A549 treated with RU486 at 1 μM for 4 hours (cell line): ENCODE data around the gene PRRC2A. TPM values are rescaled to one million over a fixed set of nuclear protein-coding genes. Genes with fewer than 3 reads are reported as not detected.

Source experiments
- total RNA-seq: library from RNA; stranded (reverse); fragments of 200-300 nt; extraction: Qiagen RNA extraction; gene quantifications from 5 replicates; pipeline ENCODE4 v1.2.3, GENCODE V29; 2022; ENCODE audit warnings: low read depth

The PRRC2A gene
- 64.9 to 89.6 TPM (median 85.2 TPM) in 5 replicates for total RNA-seq

DNA sequence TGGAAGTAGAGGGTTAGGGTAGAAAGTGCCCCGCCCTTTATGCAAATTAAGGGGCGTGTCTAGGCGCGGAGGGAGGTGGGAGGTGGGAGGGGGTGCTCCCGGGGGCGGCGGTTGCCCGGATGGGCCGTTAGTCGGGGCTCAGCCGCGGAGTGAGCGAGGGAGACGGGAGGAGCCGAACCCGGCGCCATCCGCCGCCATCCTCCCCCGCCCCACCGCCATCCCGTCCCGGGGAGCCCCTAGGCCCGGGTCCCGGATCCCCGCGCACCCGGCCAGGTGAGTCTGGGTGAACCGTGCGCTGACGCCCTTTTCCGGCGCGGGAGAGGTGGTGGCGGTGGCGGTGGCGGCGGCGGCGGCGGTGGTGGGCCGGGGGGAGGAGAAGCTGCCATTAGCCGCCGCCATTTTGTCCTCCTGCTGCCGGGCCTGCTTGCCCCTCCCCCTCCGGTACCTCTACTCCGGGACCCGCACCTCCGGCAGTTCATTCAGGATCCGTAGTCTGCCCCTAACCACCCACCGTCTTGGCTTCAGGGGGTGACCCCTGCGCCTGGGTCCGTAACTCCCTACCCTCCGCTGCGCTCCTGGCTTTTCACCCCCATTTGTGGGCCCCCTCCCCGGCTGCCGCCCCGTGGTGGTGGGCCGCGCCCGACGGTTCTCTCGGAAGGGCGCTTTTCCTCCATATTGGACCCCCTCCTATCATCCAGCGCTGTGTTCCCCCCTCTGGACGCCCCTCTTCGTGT, at the start of gene PRRC2A:
Gene PRRC2A (plus strand): TSS at position 130 of the 734 bp plus-strand sequence. CDS start 2,075 bp downstream, outside the sequence.

DNA sequence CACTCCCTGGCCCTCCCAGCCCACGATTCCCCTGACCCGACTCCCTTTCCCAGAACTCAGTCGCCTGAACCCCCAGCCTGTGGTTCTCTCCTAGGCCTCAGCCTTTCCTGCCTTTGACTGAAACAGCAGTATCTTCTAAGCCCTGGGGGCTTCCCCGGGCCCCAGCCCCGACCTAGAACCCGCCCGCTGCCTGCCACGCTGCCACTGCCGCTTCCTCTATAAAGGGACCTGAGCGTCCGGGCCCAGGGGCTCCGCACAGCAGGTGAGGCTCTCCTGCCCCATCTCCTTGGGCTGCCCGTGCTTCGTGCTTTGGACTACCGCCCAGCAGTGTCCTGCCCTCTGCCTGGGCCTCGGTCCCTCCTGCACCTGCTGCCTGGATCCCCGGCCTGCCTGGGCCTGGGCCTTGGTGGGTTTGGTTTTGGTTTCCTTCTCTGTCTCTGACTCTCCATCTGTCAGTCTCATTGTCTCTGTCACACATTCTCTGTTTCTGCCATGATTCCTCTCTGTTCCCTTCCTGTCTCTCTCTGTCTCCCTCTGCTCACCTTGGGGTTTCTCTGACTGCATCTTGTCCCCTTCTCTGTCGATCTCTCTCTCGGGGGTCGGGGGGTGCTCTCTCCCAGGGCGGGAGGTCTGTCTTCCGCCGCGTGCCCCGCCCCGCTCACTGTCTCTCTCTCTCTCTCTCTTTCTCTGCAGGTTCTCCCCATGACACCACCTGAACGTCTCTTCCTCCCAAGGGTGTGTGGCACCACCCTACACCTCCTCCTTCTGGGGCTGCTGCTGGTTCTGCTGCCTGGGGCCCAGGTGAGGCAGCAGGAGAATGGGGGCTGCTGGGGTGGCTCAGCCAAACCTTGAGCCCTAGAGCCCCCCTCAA, 48.2 kb upstream of the PRRC2A start, which contains the start of gene LTA:
Gene LTA (plus strand): TSS at position 249 of the 871 bp plus-strand sequence. CDS start 454 bp downstream, at position 703.

GRCh38 chr6:31575335-31575901, 45.1 kb upstream of the PRRC2A start, which contains the start of gene TNF:
TNF (plus strand) TSS chr6:31575565; CDS start chr6:31575742, 177 bp downstream.

GRCh38 chr6:31582230-31582643, 38.3 kb upstream of the PRRC2A start, which contains the start of gene LTB:
LTB (minus strand) TSS chr6:31582424; CDS start chr6:31582417, 7 bp downstream.

DNA sequence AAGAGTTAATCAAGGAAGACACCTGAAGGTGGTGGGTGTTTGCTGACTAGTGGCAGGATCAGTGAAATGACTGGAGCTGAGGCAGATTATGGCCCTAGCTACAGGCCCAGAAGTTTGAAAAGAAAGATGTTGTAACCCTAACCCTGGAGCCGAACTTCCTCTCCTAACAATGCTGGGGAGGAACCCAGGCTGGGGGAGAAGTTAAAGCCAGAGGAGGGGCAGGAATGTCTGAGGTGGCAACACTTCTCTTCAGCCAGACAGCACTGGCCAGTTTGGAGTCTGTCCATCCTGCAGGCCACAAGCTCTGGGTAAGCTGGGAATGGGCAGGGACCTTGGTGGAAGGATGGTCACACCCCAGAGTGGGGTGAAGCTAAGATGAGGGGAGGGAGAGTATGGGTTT, 34.5 kb upstream of the PRRC2A start, which contains the start of gene LST1:
Gene LST1 (plus strand): TSS at position 270 of the 400 bp plus-strand sequence. CDS start 1,023 bp downstream, outside the sequence.

DNA sequence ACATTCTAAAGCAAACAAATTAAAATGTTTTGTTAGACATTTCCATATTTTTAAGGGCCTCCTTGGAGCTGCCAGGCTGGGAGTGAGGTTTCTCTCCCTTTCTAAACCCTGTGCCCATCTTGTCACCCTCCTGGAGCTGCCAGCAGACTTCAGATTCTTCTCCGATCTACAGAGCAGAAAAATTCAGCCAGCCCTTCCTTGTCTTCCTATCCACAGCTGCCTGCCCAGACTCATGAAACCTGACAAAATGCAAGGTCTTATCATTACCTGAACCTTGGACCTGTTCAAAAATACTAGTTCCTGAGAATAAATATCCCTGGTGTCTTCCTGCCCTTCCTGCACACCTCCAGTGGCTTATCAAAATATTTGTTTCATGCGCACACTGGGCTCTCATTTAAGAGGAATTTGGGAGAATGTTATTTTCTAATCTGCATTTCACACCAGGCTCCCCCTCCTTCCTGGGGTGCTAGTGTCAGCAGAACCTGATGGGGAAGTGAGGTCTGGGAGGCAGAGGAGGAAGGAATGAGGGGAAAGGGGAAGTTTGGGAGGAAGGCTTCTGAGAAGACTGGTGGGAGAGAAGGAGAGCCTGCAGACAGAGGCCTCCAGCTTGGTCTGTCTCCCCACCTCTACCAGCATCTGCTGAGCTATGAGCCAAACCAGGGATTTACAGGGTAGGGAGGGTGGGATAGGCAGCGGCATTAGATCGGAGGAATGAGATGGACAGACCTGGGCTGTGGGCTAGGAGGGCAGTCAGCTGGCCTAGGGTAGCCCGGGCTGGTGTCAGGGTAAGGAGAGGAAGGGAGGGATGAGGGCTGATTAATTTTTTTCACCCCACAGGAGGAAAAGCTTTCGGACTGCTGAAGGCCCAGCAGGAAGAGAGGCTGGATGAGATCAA, 5.6 kb upstream of the PRRC2A start, which contains the start of gene AIF1:
Gene AIF1 (plus strand): TSS at position 551 of the 895 bp plus-strand sequence. CDS start 96 bp downstream, at position 647.

DNA sequence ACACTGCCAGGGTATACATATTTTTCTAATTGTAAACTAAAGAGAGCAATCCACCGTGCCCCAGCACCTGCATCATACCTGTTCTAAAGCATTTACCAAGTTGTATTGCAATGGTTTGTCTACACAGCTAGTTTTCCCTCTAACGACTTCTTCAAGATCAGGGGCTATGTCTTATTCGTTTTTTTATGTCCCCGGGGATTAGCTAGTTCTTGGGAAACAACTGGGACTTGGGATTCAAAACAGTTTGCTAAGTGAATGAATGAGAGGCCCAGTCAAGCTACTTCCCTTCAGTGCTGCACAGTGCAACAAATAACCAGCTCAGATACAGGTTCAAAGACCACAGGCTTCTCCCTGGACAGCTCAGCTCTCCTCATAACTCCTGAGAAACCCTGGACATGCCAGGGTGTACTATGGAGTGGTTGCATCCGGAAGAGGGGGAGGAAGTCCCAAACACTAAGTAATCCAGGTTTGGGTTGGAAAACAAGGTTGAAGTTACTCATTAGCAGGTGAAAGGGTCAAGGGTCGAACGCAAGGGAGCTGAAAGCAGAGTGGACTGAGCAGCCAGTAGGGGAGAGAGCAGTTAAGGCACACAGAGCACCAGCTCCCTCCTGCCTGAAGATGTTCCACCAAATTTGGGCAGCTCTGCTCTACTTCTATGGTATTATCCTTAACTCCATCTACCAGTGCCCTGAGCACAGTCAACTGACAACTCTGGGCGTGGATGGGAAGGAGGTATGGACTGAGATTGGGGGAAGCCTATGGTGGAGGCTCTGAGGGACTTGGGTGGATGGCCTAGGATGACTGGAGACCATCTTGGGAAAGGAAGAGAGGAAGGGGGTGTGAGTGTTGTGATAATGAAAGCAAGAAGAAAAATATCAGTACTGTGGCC, 35.1 kb downstream of the PRRC2A start, which contains the start of gene APOM:
Gene APOM (plus strand): TSS at position 546 of the 889 bp plus-strand sequence. CDS start 73 bp downstream, at position 619.

GRCh38 chr6:31660381-31661261, 40.1 kb downstream of the PRRC2A start, which contains the start of gene C6orf47:
C6orf47 (minus strand) TSS chr6:31660778; CDS start chr6:31659947, 831 bp downstream.

DNA sequence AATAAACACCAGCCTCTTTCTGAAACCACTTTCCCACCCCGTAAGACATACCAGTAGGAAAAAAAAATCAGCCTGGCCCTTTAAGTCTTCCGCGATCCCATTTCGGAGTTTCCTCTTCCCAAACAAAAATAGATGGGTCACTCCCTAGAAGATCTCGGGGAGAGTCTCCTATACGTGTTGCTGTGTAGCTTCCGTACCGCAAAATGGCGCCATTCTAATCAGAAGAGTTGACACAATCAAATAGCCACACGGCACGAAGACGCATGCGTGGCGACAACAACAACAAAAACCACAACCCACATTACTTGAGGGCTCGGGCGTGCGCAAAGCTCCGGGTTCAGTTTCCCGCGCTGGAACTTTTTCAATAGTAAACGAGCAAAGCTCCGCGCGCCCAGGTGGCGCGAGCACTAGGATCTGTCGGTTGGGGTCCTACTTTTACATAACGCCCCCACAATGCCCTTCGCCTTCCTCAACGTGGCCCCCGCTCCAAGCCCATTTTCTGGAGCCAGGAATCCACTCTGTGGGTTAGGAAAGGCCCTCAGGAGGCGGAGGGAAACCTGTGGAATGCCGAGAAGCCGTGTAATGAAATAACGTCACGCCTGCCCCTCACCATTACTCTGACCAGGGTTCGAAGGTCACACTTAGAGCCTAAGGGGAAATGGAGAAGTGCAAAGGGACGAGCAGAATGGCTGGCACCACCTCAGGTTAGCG, 44.4 kb downstream of the PRRC2A start, which contains the start of gene GPANK1:
Gene GPANK1 (minus strand): TSS at position 208 of the 711 bp plus-strand sequence. CDS start 519 bp downstream, outside the sequence.

GRCh38 chr6:31665501-31666336, 45.2 kb downstream of the PRRC2A start, which contains the start of gene CSNK2B:
CSNK2B (plus strand) TSS chr6:31666080; CDS start chr6:31666832, 752 bp downstream.

GRCh38 chr6:31669676-31670075, 49.2 kb downstream of the PRRC2A start, which contains the start of gene LY6G5B:
LY6G5B (plus strand) TSS chr6:31669976; CDS start chr6:31670951, 975 bp downstream.

DNA sequence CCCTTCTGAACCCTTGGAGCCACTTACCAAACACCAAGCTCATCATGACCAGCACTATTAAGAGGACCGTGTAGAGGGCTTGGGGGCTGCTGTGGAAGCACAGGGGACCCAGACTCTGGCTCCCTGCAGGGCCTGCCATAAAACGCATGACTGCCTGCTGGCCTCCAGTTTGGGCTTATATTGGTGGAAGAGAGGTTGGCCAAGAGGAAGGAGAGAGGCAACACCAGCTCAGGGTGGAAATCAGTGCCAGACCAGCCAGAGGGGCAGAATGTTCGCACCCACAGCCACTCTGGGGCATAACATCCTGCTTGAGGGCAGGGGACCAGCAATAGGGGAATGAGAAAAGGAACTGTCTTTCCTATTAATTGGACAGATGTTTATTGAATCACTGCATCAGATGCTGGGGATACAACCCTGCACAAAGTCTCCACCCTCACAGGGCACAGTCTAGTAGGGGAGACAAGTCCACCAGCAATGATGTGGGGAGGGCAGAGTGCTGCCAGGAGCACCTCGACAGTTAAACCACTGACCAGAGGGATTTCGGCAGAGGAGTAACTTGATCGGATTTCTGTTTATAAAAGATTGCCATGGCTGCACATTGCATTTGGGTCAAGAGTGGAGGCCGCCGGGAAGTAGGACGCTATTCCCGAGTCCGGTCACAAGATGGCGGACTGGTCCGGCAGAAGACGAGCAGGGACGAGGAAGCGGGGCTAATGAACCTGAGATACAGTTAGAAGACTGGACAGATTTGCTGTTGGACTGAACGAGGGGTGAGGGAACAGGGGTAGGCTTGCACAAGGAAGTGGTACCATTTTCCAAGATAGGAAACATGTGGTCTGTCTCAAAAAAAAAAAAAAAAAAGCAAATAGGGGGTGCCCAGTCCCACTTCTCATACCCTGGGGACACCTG, 60.0 kb downstream of the PRRC2A start, which contains the start of gene LY6G5C:
Gene LY6G5C (minus strand): TSS at position 842 of the 909 bp plus-strand sequence. CDS start 694 bp downstream, at position 148.

